H1 (cell line): ENCODE data around the gene SNTG2. TPM values are rescaled to one million over a fixed set of nuclear protein-coding genes. Genes with fewer than 3 reads are reported as not detected.

Experiments
- CTCF ChIA-PET: fragments of 300-600 bp; sonication (Branson Sonifier 250); formaldehyde crosslinking; loops from one replicate; lab custom pipeline; 2021; ENCODE audit not compliant: partially characterized antibody; lab: Charles Lee
- POLR2A ChIA-PET: fragments of 300-600 bp; sonication (Branson Sonifier 250); formaldehyde crosslinking; loops from one replicate; lab custom pipeline; 2021; ENCODE audit warnings: inconsistent platforms; ENCODE audit not compliant: partially characterized antibody; lab: Charles Lee
- DNase-seq, 2 experiments: peaks; one replicate each; pipeline versions ENCODE4 v3.0.0 to v3.0.0-alpha.2; 2010 to 2022; ENCODE audit warnings: low spot score in 2 of 2, low read depth in 1 of 2, mixed read lengths in 1 of 2
- FAIRE-seq: peaks from 2 replicates; lab custom pipeline; 2011; peaks lifted over from hg19 to GRCh38; lab: Jason Lieb, UNC
- H2AFZ ChIP-seq: 2 replicates; pipeline ENCODE4 v1.8.1; 2012; ENCODE audit warnings: low read length, inconsistent platforms
- H2AK5ac ChIP-seq: 2 replicates; pipeline ENCODE4 v1.6.1; 2013; ENCODE audit warnings: low read depth, low read length
- H2BK120ac ChIP-seq: replicated peaks from 2 replicates; pipeline ENCODE3; 2013; ENCODE audit warnings: low read depth, low read length, inconsistent platforms
- H2BK12ac ChIP-seq: 2 replicates; pipeline ENCODE4 v1.6.1; 2013; ENCODE audit warnings: low read depth, low read length
- H2BK15ac ChIP-seq: 2 replicates; pipeline ENCODE4 v1.6.1; 2013; ENCODE audit warnings: low read length
- H2BK20ac ChIP-seq: 2 replicates; pipeline ENCODE4 v1.6.1; 2013; ENCODE audit warnings: low read length
- H2BK5ac ChIP-seq: 2 replicates; pipeline ENCODE4 v1.6.1; 2013; ENCODE audit warnings: low read depth, low read length
- H3K14ac ChIP-seq: 2 replicates; pipeline ENCODE4 v1.6.1; 2013; ENCODE audit warnings: inconsistent platforms; ENCODE audit not compliant: insufficient read length
- H3K18ac ChIP-seq: 2 replicates; pipeline ENCODE4 v1.6.1; 2013; ENCODE audit warnings: low read length; ENCODE audit errors: extremely low read depth
- H3K23ac ChIP-seq: 2 replicates; pipeline ENCODE4 v1.6.1; 2013; ENCODE audit warnings: inconsistent platforms; ENCODE audit not compliant: insufficient read length
- H3K23me2 ChIP-seq: 2 replicates; pipeline ENCODE4 v1.6.1; 2013; ENCODE audit warnings: low read depth, low read length
- H3K27ac ChIP-seq: 2 replicates; pipeline ENCODE4 v1.6.1; 2011; ENCODE audit warnings: low read depth, low read length, inconsistent platforms
- H3K27me3 ChIP-seq, 4 experiments: replicated peaks in 1 of 4; 1 replicate in 1 of 4; 2 replicates in 3 of 4; pipeline versions ENCODE4 v1.6.1 to v1.8.1; 2011 to 2013; ENCODE audit warnings: low read length in 3 of 4, mild to moderate bottlenecking in 3 of 4, inconsistent platforms in 2 of 4, mixed read lengths in 2 of 4, moderate library complexity in 1 of 4; ENCODE audit not compliant: control insufficient read depth in 3 of 4, insufficient read depth in 3 of 4; ENCODE audit errors: extremely low read depth in 1 of 4
- H3K36me3 ChIP-seq, 4 experiments: 2 replicates each; pipeline versions ENCODE4 v1.6.1 to v1.8.1; 2011 to 2013; ENCODE audit warnings: mild to moderate bottlenecking in 4 of 4, low read length in 3 of 4, moderate library complexity in 2 of 4, control low read depth in 1 of 4, inconsistent platforms in 1 of 4; ENCODE audit not compliant: insufficient read depth in 4 of 4, control insufficient read depth in 2 of 4
- H3K4ac ChIP-seq: replicated peaks from 2 replicates; pipeline ENCODE3; 2013; ENCODE audit warnings: low read length, low read depth, mixed read lengths, inconsistent platforms; ENCODE audit not compliant: insufficient read length
- H3K4me1 ChIP-seq, 4 experiments: replicated peaks in 1 of 4; 1 replicate in 1 of 4; 2 replicates in 3 of 4; pipeline versions ENCODE4 v1.6.1 to v1.8.1; 2011 to 2013; ENCODE audit warnings: low read length in 3 of 4, inconsistent platforms in 2 of 4, mixed read lengths in 1 of 4; ENCODE audit not compliant: insufficient read depth in 4 of 4, control insufficient read depth in 3 of 4
- H3K4me2 ChIP-seq, 2 experiments: 2 replicates each; pipeline versions ENCODE4 v1.6.1 to v1.8.1; 2011 to 2013; ENCODE audit warnings: low read depth in 2 of 2, low read length in 2 of 2, control low read depth in 1 of 2, inconsistent platforms in 1 of 2, mild to moderate bottlenecking in 1 of 2; ENCODE audit not compliant: insufficient read depth in 1 of 2
- H3K4me3 ChIP-seq, 4 experiments: fragments of 200-600, 300-600 bp in 1 of 4; sonication (generic), shearing (Covaris generic), sonication (Bioruptor Twin) in 1 of 4; 2 replicates each; pipeline versions ENCODE4 v1.5.1 to v1.8.1; 2011 to 2016; ENCODE audit warnings: low read length in 4 of 4, low read depth in 3 of 4, control low read depth in 2 of 4, inconsistent platforms in 2 of 4, mild to moderate bottlenecking in 2 of 4, mixed read lengths in 1 of 4, moderate library complexity in 1 of 4; ENCODE audit not compliant: insufficient read depth in 2 of 4; ENCODE audit errors: extremely low read depth in 1 of 4
- H3K56ac ChIP-seq: replicated peaks from 2 replicates; pipeline ENCODE3; 2013; ENCODE audit warnings: low read depth, mild to moderate bottlenecking, mixed read lengths, low read length, inconsistent platforms; ENCODE audit not compliant: insufficient read length
- H3K79me1 ChIP-seq: 2 replicates; pipeline ENCODE4 v1.6.1; 2013; ENCODE audit warnings: low read depth, low read length, control low read depth
- H3K79me2 ChIP-seq, 2 experiments: 2 replicates each; pipeline versions ENCODE4 v1.6.1 to v1.8.1; 2012 to 2013; ENCODE audit warnings: low read length in 2 of 2, mild to moderate bottlenecking in 2 of 2, inconsistent platforms in 1 of 2; ENCODE audit not compliant: insufficient read depth in 2 of 2, control insufficient read depth in 1 of 2
- H3K9ac ChIP-seq, 4 experiments: replicated peaks in 1 of 4; 1 replicate in 1 of 4; 2 replicates in 3 of 4; pipeline versions ENCODE4 v1.6.1 to v1.8.1; 2011 to 2013; ENCODE audit warnings: low read depth in 3 of 4, low read length in 3 of 4, control low read depth in 2 of 4, mild to moderate bottlenecking in 2 of 4, moderate library complexity in 2 of 4, inconsistent platforms in 1 of 4; ENCODE audit errors: extremely low read depth in 1 of 4
- H3K9me3 ChIP-seq, 2 experiments: 2 replicates each; pipeline versions ENCODE4 v1.6.1 to v1.8.1; 2012 to 2013; ENCODE audit warnings: mild to moderate bottlenecking in 2 of 2, moderate library complexity in 2 of 2, control low read depth in 1 of 2, inconsistent platforms in 1 of 2, low read depth in 1 of 2, low read length in 1 of 2, mixed read lengths in 1 of 2; ENCODE audit not compliant: insufficient read depth in 2 of 2
- H4K20me1 ChIP-seq, 2 experiments: replicated peaks in 1 of 2; 2 replicates each; pipeline versions ENCODE3 to v1.8.1; 2011 to 2013; ENCODE audit warnings: inconsistent platforms in 2 of 2, low read length in 2 of 2, mild to moderate bottlenecking in 1 of 2; ENCODE audit not compliant: insufficient read depth in 2 of 2, control insufficient read depth in 1 of 2
- H4K5ac ChIP-seq: 2 replicates; pipeline ENCODE4 v1.6.1; 2013; ENCODE audit warnings: low read length, low read depth, mixed read lengths, inconsistent platforms; ENCODE audit not compliant: insufficient read length
- H4K8ac ChIP-seq: 2 replicates; pipeline ENCODE4 v1.8.0; 2013; ENCODE audit warnings: mild to moderate bottlenecking, moderate library complexity, low read length, inconsistent platforms; ENCODE audit not compliant: insufficient read depth; ENCODE audit errors: extremely low read depth
- H4K91ac ChIP-seq: replicated peaks from 2 replicates; pipeline ENCODE3; 2013; ENCODE audit warnings: low read length, mixed read lengths, inconsistent platforms; ENCODE audit not compliant: insufficient read length
- CTBP2 ChIP-seq: IDR thresholded peaks from 2 replicates; pipeline ENCODE4 v1.7.0; 2011; ENCODE audit warnings: borderline replicate concordance, mild to moderate bottlenecking, moderate library complexity, mixed read lengths, low read length; ENCODE audit not compliant: insufficient read depth, insufficient read length
- WGBS, 2 experiments: shearing (Covaris generic) in 1 of 2; methylation state at CpG; one replicate each; pipeline versions ENCODE4 v1.1.6 to v1.1.7; 2013 to 2015; ENCODE audit warnings: low lambda C conversion rate in 2 of 2, mixed read lengths in 2 of 2, inconsistent platforms in 1 of 2, low coverage in 1 of 2, missing lambda C conversion rate in 1 of 2; ENCODE audit not compliant: insufficient replicate concordance in 2 of 2, insufficient coverage in 1 of 2, insufficient read length in 1 of 2; ENCODE audit errors: extremely low coverage in 1 of 2, missing lambda C conversion rate in 1 of 2; 5-methylcytosine and 5-hydroxymethylcytosine counted together
- polyA plus RNA-seq, 7 experiments: library from polyadenylated mRNA; depleted of rRNA in 3 of 7; stranded (reverse) in 5 of 7; unstranded in 2 of 7; fragments of >200 nt in 5 of 7; fragments of 200-250 nt in 2 of 7; gene quantifications; 1 replicate in 5 of 7; 2 replicates in 1 of 7; 4 replicates in 1 of 7; pipeline versions ENCODE4 v1.2.1 to v1.2.3, GENCODE V29; 2011 to 2013; ENCODE audit warnings: missing spikeins in 2 of 7, mixed read lengths in 2 of 7
- total RNA-seq: library from RNA; stranded (reverse); fragmentation: NEBNext Ultra II Directional; extraction: Animal tissue kit (Norgen Biotek cat#: 25700); gene quantifications from 2 replicates; pipeline ENCODE4 v1.2.1, GENCODE V29; 2021

The SNTG2 gene
- total and polyA plus RNA-seq, 2 of the 8 experiments (the other 6 are each of a cell fraction or from before 2014, with no cell fraction given), result 6.6 to 18.1 TPM

- WGBS, 2 experiments, result 95% methylated on average over 2 of the region's 2 CpGs; no CpG with 5 or more reads in 1 of the 2 experiments
- Histone ChIP-seq H3K56ac (no peak overlapping the region), H3K23ac (no peak overlapping the region), H4K91ac (no peak overlapping the region), H3K36me3 (no peaks in the 10 kb centered on the region), H3K4me2 (no peak overlapping the region), H3K9ac (no peak overlapping the region), H2AK5ac (no peak overlapping the region), H2AFZ (no peak overlapping the region), H3K23me2 (no peaks in the 10 kb centered on the region), H3K14ac (no peak overlapping the region), H3K27me3 (no peaks in the 10 kb centered on the region), H4K20me1 (no peaks in the 10 kb centered on the region), H3K18ac (no peak overlapping the region), H2BK20ac (no peak overlapping the region), H2BK12ac (no peak overlapping the region), H3K4me3 (no peak overlapping the region), H2BK120ac (no peak overlapping the region), H3K4me1 (peaks cover 0 to 3% (median under 1%) of the 10 kb centered on the region in 4 experiments; a peak in 1 of 7 replicates), H4K8ac (no peak overlapping the region), H2BK5ac (no peak overlapping the region), H3K27ac (no peak overlapping the region), H3K9me3 (no peaks in the 10 kb centered on the region), H3K4ac (no peak overlapping the region), H3K79me1 (no peaks in the 10 kb centered on the region), H3K79me2 (no peaks in the 10 kb centered on the region), H4K5ac (no peak overlapping the region), H2BK15ac (no peak overlapping the region)
- TF ChIP-seq CTBP2, result no peak
- no peak for FAIRE-seq
- POLR2A ChIA-PET, result no interaction called here
- no peak for DNase-seq
- CTCF ChIA-PET, result interaction anchor here (0.6 to 1.1 kb wide), 2 partner anchors 9 to 112 kb away, joined by 3 read pairs; no protein-coding TSS in a partner anchor
These were observed 412.7 kb downstream of the SNTG2 start for GRCh38 chr2:1363367-1363766.
